ENCODE data around the gene FASTKD3. TPM values are rescaled to one million over a fixed set of nuclear protein-coding genes. Genes with fewer than 3 reads are reported as not detected.
A peak's percentile ranks its signal among the peaks of the same experiment; 100 is the strongest.

FASTKD3 gene
- total RNA-seq, 2 experiments from 2014 or later, result 4.0 to 7.7 TPM

DNA sequence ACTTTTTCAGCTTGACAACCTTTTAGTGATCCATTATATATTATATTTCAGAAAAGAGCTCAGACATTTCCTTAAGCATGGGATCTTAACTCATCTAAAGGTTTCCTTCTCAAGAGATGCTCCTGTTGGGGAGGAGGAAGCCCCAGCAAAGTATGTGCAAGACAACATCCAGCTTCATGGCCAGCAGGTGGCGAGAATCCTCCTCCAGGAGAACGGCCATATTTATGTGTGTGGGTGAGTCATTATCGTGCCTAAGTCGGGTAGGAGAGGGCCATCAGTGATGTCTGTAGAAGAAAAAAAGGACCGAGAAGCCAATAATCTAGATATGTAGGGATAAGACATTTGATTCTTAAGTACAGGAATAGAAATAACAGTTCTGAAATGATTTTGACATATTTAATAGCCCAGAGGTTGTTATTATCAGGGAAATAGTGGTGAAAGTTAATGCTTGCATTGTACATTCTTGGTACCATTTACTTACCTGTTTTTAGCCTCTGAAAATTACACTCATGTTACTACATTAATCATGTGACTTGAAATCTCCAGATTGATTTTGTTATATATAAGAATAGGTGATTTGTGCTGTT, 28.3 kb upstream of the FASTKD3 start:
- peaks cover 12% of the 10 kb centered on the region for H3K4me1 Mint-ChIP-seq (ENCODE audit: low read depth)
- intact Hi-C loops (cut with micrococcal nuclease), result no loop called here
- H3K27me3 Mint-ChIP-seq (ENCODE audit: low read depth), result no peaks in the 10 kb centered on the region
- H3K9me3 Mint-ChIP-seq, result no peaks in the 10 kb centered on the region
- peak; percentile 32 for DNase-seq
- CTCF ChIA-PET, result interaction anchor here (0.6 kb wide), 1 partner anchor 155 kb away, joined by 5 read pairs; no protein-coding TSS in a partner anchor
- no peak overlapping the region for H3K27ac Mint-ChIP-seq
- peaks cover 66% of the 10 kb centered on the region for H3K36me3 Mint-ChIP-seq (ENCODE audit: low read depth)
- H3K4me3 Mint-ChIP-seq, result no peak overlapping the region

DNA sequence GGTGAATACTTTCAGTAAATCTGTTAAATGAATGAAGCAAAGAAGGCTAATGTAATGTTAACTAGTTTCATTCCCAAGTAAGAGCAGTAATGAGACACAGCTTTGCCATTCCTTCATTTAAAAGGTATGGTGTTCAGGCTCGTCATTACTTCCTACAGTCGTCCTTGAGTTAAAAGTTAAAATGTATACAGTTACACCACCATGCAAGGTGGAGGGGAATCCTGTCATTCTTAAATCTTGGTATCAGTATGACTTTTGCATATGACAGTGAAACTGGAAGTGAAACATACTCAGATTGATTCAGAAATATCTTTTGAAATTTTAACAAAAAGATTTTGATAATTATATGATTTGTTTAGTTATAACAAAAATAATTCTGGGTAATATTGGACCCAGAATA, 26.0 kb upstream of the FASTKD3 start:
- H3K4me3 Mint-ChIP-seq, result no peak overlapping the region
- no peaks in the 10 kb centered on the region for H3K27me3 Mint-ChIP-seq (ENCODE audit: low read depth)
- peaks cover 71% of the 10 kb centered on the region for H3K36me3 Mint-ChIP-seq (ENCODE audit: low read depth)
- intact Hi-C loops (cut with micrococcal nuclease), result loop anchor here (1.0 kb wide), 1 partner anchor 17 kb away; no protein-coding TSS in a partner anchor
- no peak overlapping the region for H3K27ac Mint-ChIP-seq
- H3K4me1 Mint-ChIP-seq (ENCODE audit: low read depth), result peaks cover 12% of the 10 kb centered on the region
- H3K9me3 Mint-ChIP-seq, result no peaks in the 10 kb centered on the region
- CTCF ChIA-PET, result no interaction called here
- DNase-seq, result no peak

GRCh38 chr5:7894439-7894838, 25.6 kb upstream of the FASTKD3 start:
- intact Hi-C loops (cut with micrococcal nuclease), result no loop called here
- CTCF ChIA-PET, result no interaction called here
- DNase-seq, result no peak
- Mint-ChIP-seq H3K4me3 (no peak overlapping the region), H3K9me3 (no peaks in the 10 kb centered on the region), H3K27ac (no peak overlapping the region), H3K27me3 (ENCODE audit: low read depth) (no peaks in the 10 kb centered on the region), H3K36me3 (ENCODE audit: low read depth) (peaks cover 70% of the 10 kb centered on the region), H3K4me1 (ENCODE audit: low read depth) (peaks cover 12% of the 10 kb centered on the region)

- CTCF ChIA-PET, result interaction anchor here (0.9 to 3.3 kb wide), 4 partner anchors 13 to 32 kb away, joined by 3 to 12 read pairs (median 8); partner anchors contain the start of genes FASTKD3 and MTRR
- no peak overlapping the region for H3K27ac Mint-ChIP-seq
Observed at GRCh38 chr5:7888901-7889300, 20.1 kb upstream of the FASTKD3 start.

DNA sequence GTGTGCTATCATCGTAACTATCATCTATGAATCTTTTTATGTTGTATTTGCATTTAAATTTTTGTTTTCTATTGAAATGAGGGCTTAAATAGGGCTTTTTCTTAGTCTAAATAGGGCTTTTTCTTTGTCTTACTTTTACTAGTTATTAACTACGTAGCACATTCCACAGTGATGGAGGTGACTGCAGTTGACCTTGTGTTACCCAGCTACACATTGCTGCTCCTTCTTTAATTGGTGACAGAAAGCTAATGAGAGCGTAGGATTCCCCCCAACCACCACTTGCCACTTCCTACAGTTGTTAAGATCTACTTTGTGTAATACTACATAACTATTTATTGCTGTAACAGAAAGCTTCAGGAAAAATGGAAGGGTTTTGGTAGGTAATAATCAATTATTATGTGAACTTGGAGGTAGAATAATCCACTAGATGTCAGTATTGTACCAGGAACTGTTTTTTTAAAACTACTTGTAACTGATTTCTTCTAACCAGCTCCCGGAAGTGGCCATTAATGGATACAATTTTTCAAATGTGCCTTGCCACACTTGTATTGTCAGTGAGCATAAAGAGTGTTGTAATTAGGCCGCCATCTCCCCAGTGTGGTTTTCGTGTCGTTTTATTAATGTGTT, 18.1 kb upstream of the FASTKD3 start:
- no peak for DNase-seq
- H3K4me1 Mint-ChIP-seq (ENCODE audit: low read depth), result no peaks in the 10 kb centered on the region
- H3K36me3 Mint-ChIP-seq (ENCODE audit: low read depth), result peaks cover 48% of the 10 kb centered on the region
- H3K4me3 Mint-ChIP-seq, result no peak overlapping the region
- H3K27ac Mint-ChIP-seq, result no peak overlapping the region
- CTCF ChIA-PET, result interaction anchor here (0.6 to 3.8 kb wide), 13 partner anchors 11 to 1798 kb away, joined by 3 to 15 read pairs (median 5); partner anchors contain the start of genes FASTKD3 and MTRR
- H3K27me3 Mint-ChIP-seq (ENCODE audit: low read depth), result no peaks in the 10 kb centered on the region
- intact Hi-C loops (cut with micrococcal nuclease), result loop anchor here (5.0 kb wide), 1 partner anchor 1320 kb away; no protein-coding TSS in a partner anchor
- H3K9me3 Mint-ChIP-seq, result no peaks in the 10 kb centered on the region

More at GRCh38 chr5:7888901-7889300, 20.1 kb upstream of the FASTKD3 start:
- H3K4me3 Mint-ChIP-seq, result no peak overlapping the region
- no peaks in the 10 kb centered on the region for H3K9me3 Mint-ChIP-seq
- DNase-seq, result no peak
- no peaks in the 10 kb centered on the region for H3K27me3 Mint-ChIP-seq (ENCODE audit: low read depth)
- H3K4me1 Mint-ChIP-seq (ENCODE audit: low read depth), result no peaks in the 10 kb centered on the region
- H3K36me3 Mint-ChIP-seq (ENCODE audit: low read depth), result peaks cover 50% of the 10 kb centered on the region
- intact Hi-C loops (cut with micrococcal nuclease), result loop anchor here (5.0 kb wide), 1 partner anchor 1318 kb away; no protein-coding TSS in a partner anchor

GRCh38 chr5:7884491-7885267, 15.8 kb upstream of the FASTKD3 start:
- CTCF ChIA-PET, result interaction anchor here (3.8 kb wide), 1 partner anchor 9 kb away, joined by 15 read pairs; no protein-coding TSS in a partner anchor
- H3K4me1 Mint-ChIP-seq (ENCODE audit: low read depth), result peaks cover 10% of the 10 kb centered on the region
- H3K36me3 Mint-ChIP-seq (ENCODE audit: low read depth), result peaks cover 59% of the 10 kb centered on the region
- intact Hi-C loops (cut with micrococcal nuclease), result loop anchor here (5.0 kb wide), 1 partner anchor 1323 kb away; no protein-coding TSS in a partner anchor
- no peaks in the 10 kb centered on the region for H3K9me3 Mint-ChIP-seq
- DNase-seq, result no peak
- H3K27ac Mint-ChIP-seq, result no peak overlapping the region
- no peak overlapping the region for H3K4me3 Mint-ChIP-seq
- H3K27me3 Mint-ChIP-seq (ENCODE audit: low read depth), result no peaks in the 10 kb centered on the region

- H3K27ac Mint-ChIP-seq, result no peak overlapping the region
- H3K4me3 Mint-ChIP-seq, result no peak overlapping the region
- CTCF ChIA-PET, result interaction anchor here (0.6 kb wide), 1 partner anchor 23 kb away, joined by 3 read pairs; no protein-coding TSS in a partner anchor
- intact Hi-C loops (cut with micrococcal nuclease), result no loop called here
- H3K9me3 Mint-ChIP-seq, result no peaks in the 10 kb centered on the region
- peaks cover 58% of the 10 kb centered on the region for H3K36me3 Mint-ChIP-seq (ENCODE audit: low read depth)
- DNase-seq, result no peak
- H3K4me1 Mint-ChIP-seq (ENCODE audit: low read depth), result peaks cover 23% of the 10 kb centered on the region
- H3K27me3 Mint-ChIP-seq (ENCODE audit: low read depth), result no peaks in the 10 kb centered on the region
Observed at GRCh38 chr5:7882926-7883325, 14.1 kb upstream of the FASTKD3 start.

GRCh38 chr5:7881816-7882215, 13.0 kb upstream of the FASTKD3 start:
- Mint-ChIP-seq H3K27me3 (ENCODE audit: low read depth) (no peaks in the 10 kb centered on the region), H3K36me3 (ENCODE audit: low read depth) (peaks cover 59% of the 10 kb centered on the region), H3K9me3 (no peaks in the 10 kb centered on the region), H3K4me1 (ENCODE audit: low read depth) (peaks cover 30% of the 10 kb centered on the region), H3K4me3 (no peak overlapping the region), H3K27ac (no peak overlapping the region)
- intact Hi-C loops (cut with micrococcal nuclease), result no loop called here
- CTCF ChIA-PET, result interaction anchor here (1.2 to 1.8 kb wide), 2 partner anchors 9 to 25 kb away, joined by 3 to 4 read pairs; no protein-coding TSS in a partner anchor
- no peak for DNase-seq

- Mint-ChIP-seq H3K27me3 (ENCODE audit: low read depth) (no peaks in the 10 kb centered on the region), H3K36me3 (ENCODE audit: low read depth) (peaks cover 62% of the 10 kb centered on the region), H3K4me1 (ENCODE audit: low read depth) (peaks cover 38% of the 10 kb centered on the region), H3K4me3 (no peak overlapping the region), H3K27ac (no peak overlapping the region), H3K9me3 (no peaks in the 10 kb centered on the region)
- CTCF ChIA-PET, result interaction anchor here (0.5 to 1.8 kb wide), 4 partner anchors 8 to 44 kb away, joined by 3 to 4 read pairs (median 4); no protein-coding TSS in a partner anchor
- no peak for DNase-seq
- intact Hi-C loops (cut with micrococcal nuclease), result no loop called here
Observed at GRCh38 chr5:7881091-7881490, 12.3 kb upstream of the FASTKD3 start.

DNA sequence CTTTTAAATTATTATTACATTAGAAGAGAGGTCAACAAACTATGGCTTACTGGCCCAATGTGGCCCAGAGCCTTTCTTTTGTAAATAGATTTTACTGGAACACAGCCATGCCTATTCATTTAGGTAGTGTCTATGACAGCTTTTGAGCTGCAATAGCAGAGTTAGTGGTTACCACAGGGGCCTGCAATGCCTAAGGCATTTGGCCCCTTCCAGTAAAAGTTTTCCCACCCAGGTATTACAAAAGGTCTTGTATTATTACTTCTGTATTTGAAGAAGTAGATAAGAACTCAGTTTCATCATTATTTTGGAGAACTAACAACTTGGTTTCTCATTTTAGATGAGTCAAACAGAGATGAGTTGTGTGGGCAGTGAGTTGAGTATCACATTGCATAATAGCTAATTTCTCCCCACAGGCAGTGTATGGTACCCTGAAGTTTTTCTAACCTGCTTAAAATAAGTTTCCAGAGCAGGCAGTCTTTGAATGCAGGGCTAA, 9.6 kb upstream of the FASTKD3 start:
- Mint-ChIP-seq H3K4me3 (no peak overlapping the region), H3K27ac (peak overlapping the region; percentile 48), H3K9me3 (no peaks in the 10 kb centered on the region), H3K36me3 (ENCODE audit: low read depth) (peaks cover 67% of the 10 kb centered on the region), H3K27me3 (ENCODE audit: low read depth) (no peaks in the 10 kb centered on the region), H3K4me1 (ENCODE audit: low read depth) (peaks cover 48% of the 10 kb centered on the region)
- intact Hi-C loops (cut with micrococcal nuclease), result loop anchor here (1.0 to 10.0 kb wide), 4 partner anchors 9 to 1049 kb away; partner anchors contain the start of genes FASTKD3 and MTRR
- DNase-seq, result peak; percentile 28
- CTCF ChIA-PET, result no interaction called here

DNA sequence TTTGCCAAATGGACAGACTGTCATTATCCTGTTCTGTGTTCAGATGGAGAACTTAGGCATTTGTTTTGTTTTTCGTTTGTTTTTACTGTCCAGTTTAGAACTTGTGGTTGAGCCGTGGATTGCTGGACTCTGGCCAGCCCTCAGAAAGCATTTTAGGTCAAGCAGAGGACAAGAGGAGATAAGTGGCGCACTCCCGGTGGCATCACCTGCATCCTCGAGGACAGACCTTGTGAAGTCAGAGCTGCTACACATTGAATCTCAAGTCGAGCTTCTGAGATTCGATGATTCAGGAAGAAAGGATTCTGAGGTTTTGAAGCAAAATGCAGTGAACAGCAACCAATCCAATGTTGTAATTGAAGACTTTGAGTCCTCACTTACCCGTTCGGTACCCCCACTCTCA, 9.0 kb upstream of the FASTKD3 start:
- Mint-ChIP-seq H3K4me1 (ENCODE audit: low read depth) (peaks cover 54% of the 10 kb centered on the region), H3K27ac (peak overlapping the region; percentile 48), H3K4me3 (no peak overlapping the region), H3K36me3 (ENCODE audit: low read depth) (peaks cover 64% of the 10 kb centered on the region), H3K27me3 (ENCODE audit: low read depth) (no peaks in the 10 kb centered on the region), H3K9me3 (no peaks in the 10 kb centered on the region)
- CTCF ChIA-PET, result no interaction called here
- no peak for DNase-seq
- intact Hi-C loops (cut with micrococcal nuclease), result loop anchor here (1.0 to 10.0 kb wide), 4 partner anchors 9 to 1049 kb away; partner anchors contain the start of genes FASTKD3 and MTRR

DNA sequence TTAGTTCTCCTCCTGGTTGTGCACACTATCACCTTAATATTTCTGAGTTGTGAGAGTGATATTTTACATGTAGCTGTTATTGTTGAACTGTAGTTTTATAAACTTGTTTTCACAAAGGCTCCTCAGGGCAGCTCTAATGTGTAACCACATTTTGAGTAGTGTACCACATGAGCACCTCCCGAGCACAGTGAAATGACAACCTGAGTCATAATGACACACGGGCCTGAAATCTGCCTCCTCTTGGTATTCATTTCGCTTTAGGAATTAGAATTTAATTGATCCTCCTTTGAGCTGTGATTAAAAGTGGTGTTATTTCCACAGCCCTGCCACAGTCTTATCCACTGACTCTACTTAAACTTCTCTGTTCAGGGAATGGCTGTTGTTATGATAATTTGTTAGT, 8.0 kb upstream of the FASTKD3 start:
- DNase-seq, result peak; percentile 45
- peaks cover 64% of the 10 kb centered on the region for H3K4me1 Mint-ChIP-seq (ENCODE audit: low read depth)
- no peaks in the 10 kb centered on the region for H3K27me3 Mint-ChIP-seq (ENCODE audit: low read depth)
- CTCF ChIA-PET, result interaction anchor here (3.2 kb wide), 1 partner anchor 9 kb away, joined by 15 read pairs; no protein-coding TSS in a partner anchor
- H3K4me3 Mint-ChIP-seq, result no peak overlapping the region
- H3K27ac Mint-ChIP-seq, result no peak overlapping the region
- intact Hi-C loops (cut with micrococcal nuclease), result loop anchor here (10.0 kb wide), 1 partner anchor 578 kb away; no protein-coding TSS in a partner anchor
- no peaks in the 10 kb centered on the region for H3K9me3 Mint-ChIP-seq
- peaks cover 62% of the 10 kb centered on the region for H3K36me3 Mint-ChIP-seq (ENCODE audit: low read depth)

All from activated naive CD4-positive, alpha-beta T cell treated with anti-CD3 and anti-CD28 coated beads for 36 hours (primary cell).